ENCODE measurements around the gene METTL24. TPM values are rescaled to one million over a fixed set of nuclear protein-coding genes. Genes with fewer than 3 reads are reported as not detected.

The METTL24 gene
- total and polyA plus RNA-seq, 4 donors: 0.14 to 2.0 (median 0.91) TPM

- TF ChIP-seq SP1 (IDR thresholded peaks at IDR 0.05): no peak
Measured at GRCh38 chr6:110390404-110390803, 32.3 kb upstream of the METTL24 start (continued).

DNA sequence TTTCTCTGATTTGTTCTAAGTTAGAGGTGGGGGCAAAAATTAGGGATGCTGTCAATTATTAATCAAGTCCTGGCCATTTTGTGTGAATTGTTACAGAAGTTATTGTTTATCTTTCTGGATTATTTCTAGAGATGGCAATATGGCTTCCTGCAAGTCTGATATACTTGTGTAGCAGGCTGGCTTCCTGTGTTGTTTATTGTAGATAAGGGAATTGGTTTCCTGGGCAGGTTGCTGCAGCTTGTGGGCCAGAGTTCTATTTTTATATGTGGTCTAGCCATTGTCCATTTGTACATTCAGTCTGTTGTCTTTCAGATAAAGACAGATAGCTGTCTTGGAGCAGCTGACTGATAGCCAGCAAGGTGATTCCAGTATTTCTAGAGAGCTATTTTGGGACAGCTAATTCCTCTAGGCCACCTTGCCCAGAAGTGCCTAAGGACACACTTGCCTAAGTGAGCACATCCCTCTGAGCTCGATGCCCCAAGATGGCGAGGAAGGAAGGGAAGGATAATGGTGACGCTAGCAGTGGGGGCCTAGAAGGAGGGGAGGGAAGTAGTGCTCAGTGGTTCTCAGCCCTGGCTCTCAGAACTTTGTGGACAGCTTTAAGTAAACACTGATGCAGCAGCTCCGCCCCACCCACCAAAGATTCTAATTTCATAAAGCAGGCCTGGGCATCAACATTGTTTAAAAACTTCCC is 31.7 kb upstream of the METTL24 start:
- Histone ChIP-seq H3K9ac (ENCODE audit: low read depth in 1 of 2, low read length in 2 of 2) (no peak overlapping the region), H3K27ac (ENCODE audit: low read depth in 1 of 2, low read length in 2 of 2) (no peak overlapping the region), H3K36me3 (ENCODE audit: control insufficient read depth in 4 of 4, insufficient read depth in 3 of 4, low read depth in 1 of 4, low read length in 3 of 4) (peaks cover 0 to 8% (median 3%) of the 10 kb centered on the region in 4 donors), H3K4me3 (ENCODE audit: low read depth in 1 of 3, low read length in 3 of 3) (no peak overlapping the region), H3K4me1 (ENCODE audit: control insufficient read depth in 4 of 4, insufficient read depth in 4 of 4, low read length in 3 of 4) (peaks cover 0 to 2% (median 0%) of the 10 kb centered on the region in 4 donors), H3K27me3 (ENCODE audit: control insufficient read depth in 4 of 4, insufficient read depth in 4 of 4, low read length in 3 of 4) (no peaks in the 10 kb centered on the region), H3K9me3 (ENCODE audit: control insufficient read depth in 4 of 4, low read length in 3 of 4) (no peaks in the 10 kb centered on the region)
- 88% methylated on average over 4 of the region's 4 CpGs for WGBS
- no peak for DNase-seq (ENCODE audit: low spot score)
- TF ChIP-seq SP1 (IDR thresholded peaks at IDR 0.05) (no peak), EGR1 (IDR thresholded peaks at IDR 0.05; ENCODE audit: low read depth in 2 of 2) (no peak), FOXA2 (IDR thresholded peaks at IDR 0.05) (no peak), FOXA1 (IDR thresholded peaks at IDR 0.05) (no peak), TAF1 (conservative IDR thresholded peaks at IDR 0.05) (no peak), NR2F2 (IDR thresholded peaks at IDR 0.05) (no peak), HNF4A (conservative IDR thresholded peaks at IDR 0.05) (no peak), GABPA (IDR thresholded peaks at IDR 0.05 in 1 of 2, conservative IDR thresholded peaks at IDR 0.05 in 1 of 2) (no peak)
- TF ChIP-seq, protein P1, sequence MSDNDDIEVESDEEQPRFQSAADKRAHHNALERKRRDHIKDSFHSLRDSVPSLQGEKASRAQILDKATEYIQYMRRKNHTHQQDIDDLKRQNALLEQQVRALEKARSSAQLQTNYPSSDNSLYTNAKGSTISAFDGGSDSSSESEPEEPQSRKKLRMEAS (IDR thresholded peaks at IDR 0.05): no peak
- TF ChIP-seq, protein P2, sequence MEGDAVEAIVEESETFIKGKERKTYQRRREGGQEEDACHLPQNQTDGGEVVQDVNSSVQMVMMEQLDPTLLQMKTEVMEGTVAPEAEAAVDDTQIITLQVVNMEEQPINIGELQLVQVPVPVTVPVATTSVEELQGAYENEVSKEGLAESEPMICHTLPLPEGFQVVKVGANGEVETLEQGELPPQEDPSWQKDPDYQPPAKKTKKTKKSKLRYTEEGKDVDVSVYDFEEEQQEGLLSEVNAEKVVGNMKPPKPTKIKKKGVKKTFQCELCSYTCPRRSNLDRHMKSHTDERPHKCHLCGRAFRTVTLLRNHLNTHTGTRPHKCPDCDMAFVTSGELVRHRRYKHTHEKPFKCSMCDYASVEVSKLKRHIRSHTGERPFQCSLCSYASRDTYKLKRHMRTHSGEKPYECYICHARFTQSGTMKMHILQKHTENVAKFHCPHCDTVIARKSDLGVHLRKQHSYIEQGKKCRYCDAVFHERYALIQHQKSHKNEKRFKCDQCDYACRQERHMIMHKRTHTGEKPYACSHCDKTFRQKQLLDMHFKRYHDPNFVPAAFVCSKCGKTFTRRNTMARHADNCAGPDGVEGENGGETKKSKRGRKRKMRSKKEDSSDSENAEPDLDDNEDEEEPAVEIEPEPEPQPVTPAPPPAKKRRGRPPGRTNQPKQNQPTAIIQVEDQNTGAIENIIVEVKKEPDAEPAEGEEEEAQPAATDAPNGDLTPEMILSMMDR (IDR thresholded peaks at IDR 0.05; ENCODE audit: low read depth, low read length, missing input control): no peak

DNA sequence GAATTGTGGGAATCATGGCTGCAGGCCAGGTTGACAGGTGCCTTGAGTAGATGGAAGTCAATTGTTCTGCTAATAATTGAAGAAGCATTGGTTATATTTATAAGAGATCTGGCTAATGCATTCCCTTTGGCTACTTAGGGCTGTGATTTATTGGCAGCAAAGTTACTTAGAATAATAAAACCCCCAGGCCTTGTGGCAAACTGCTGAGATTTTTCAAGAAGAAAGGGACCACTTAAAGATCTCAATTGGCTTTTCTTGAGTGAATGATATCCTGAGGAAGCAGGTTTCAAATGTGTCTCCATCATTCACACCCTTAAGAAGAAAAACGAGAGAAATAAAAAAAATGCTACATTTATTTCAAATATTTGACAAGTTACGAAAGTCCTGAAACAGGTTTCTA is 29.8 kb upstream of the METTL24 start:
- Histone ChIP-seq H3K4me1 (ENCODE audit: control insufficient read depth in 4 of 4, insufficient read depth in 4 of 4, low read length in 3 of 4) (peaks cover 0 to 2% (median 0%) of the 10 kb centered on the region in 4 donors), H3K27me3 (ENCODE audit: control insufficient read depth in 4 of 4, insufficient read depth in 4 of 4, low read length in 3 of 4) (no peaks in the 10 kb centered on the region), H3K27ac (ENCODE audit: low read depth in 1 of 2, low read length in 2 of 2) (no peak overlapping the region), H3K4me3 (ENCODE audit: low read depth in 1 of 3, low read length in 3 of 3) (no peak overlapping the region), H3K9ac (ENCODE audit: low read depth in 1 of 2, low read length in 2 of 2) (no peak overlapping the region), H3K36me3 (ENCODE audit: control insufficient read depth in 4 of 4, insufficient read depth in 3 of 4, low read depth in 1 of 4, low read length in 3 of 4) (peaks cover 0 to 8% (median 3%) of the 10 kb centered on the region in 4 donors), H3K9me3 (ENCODE audit: control insufficient read depth in 4 of 4, low read length in 3 of 4) (no peaks in the 10 kb centered on the region)
- WGBS: 72% methylated on average over 2 of the region's 2 CpGs
- DNase-seq (ENCODE audit: low spot score): no peak
- TF ChIP-seq EGR1 (IDR thresholded peaks at IDR 0.05; ENCODE audit: low read depth in 2 of 2) (no peak), RXRA (IDR thresholded peaks at IDR 0.05) (no peak), HNF4A (conservative IDR thresholded peaks at IDR 0.05) (no peak), GABPA (IDR thresholded peaks at IDR 0.05 in 1 of 2, conservative IDR thresholded peaks at IDR 0.05 in 1 of 2) (no peak), SP1 (IDR thresholded peaks at IDR 0.05) (no peak), JUND (IDR thresholded peaks at IDR 0.05) (no peak), RAD21 (IDR thresholded peaks at IDR 0.05) (no peak), TAF1 (conservative IDR thresholded peaks at IDR 0.05) (no peak), HNF4G (IDR thresholded peaks at IDR 0.05) (no peak), FOXA2 (IDR thresholded peaks at IDR 0.05) (no peak), FOXA1 (IDR thresholded peaks at IDR 0.05) (no peak), NR2F2 (IDR thresholded peaks at IDR 0.05) (no peak)
- TF ChIP-seq, protein P1 (IDR thresholded peaks at IDR 0.05): no peak
- TF ChIP-seq, protein P2 (IDR thresholded peaks at IDR 0.05; ENCODE audit: low read depth, low read length, missing input control): no peak
- TF ChIP-seq, protein P3, sequence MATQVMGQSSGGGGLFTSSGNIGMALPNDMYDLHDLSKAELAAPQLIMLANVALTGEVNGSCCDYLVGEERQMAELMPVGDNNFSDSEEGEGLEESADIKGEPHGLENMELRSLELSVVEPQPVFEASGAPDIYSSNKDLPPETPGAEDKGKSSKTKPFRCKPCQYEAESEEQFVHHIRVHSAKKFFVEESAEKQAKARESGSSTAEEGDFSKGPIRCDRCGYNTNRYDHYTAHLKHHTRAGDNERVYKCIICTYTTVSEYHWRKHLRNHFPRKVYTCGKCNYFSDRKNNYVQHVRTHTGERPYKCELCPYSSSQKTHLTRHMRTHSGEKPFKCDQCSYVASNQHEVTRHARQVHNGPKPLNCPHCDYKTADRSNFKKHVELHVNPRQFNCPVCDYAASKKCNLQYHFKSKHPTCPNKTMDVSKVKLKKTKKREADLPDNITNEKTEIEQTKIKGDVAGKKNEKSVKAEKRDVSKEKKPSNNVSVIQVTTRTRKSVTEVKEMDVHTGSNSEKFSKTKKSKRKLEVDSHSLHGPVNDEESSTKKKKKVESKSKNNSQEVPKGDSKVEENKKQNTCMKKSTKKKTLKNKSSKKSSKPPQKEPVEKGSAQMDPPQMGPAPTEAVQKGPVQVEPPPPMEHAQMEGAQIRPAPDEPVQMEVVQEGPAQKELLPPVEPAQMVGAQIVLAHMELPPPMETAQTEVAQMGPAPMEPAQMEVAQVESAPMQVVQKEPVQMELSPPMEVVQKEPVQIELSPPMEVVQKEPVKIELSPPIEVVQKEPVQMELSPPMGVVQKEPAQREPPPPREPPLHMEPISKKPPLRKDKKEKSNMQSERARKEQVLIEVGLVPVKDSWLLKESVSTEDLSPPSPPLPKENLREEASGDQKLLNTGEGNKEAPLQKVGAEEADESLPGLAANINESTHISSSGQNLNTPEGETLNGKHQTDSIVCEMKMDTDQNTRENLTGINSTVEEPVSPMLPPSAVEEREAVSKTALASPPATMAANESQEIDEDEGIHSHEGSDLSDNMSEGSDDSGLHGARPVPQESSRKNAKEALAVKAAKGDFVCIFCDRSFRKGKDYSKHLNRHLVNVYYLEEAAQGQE (IDR thresholded peaks at IDR 0.05): no peak
